Natural killer cell (primary cell): ENCODE data around the gene ATF5. TPM values are rescaled to one million over a fixed set of nuclear protein-coding genes. Genes with fewer than 3 reads are reported as not detected.
A peak's percentile ranks its signal among the peaks of the same experiment; 100 is the strongest.

Experiments
- ATAC-seq, 3 donors: fragments of 150-1000 bp in 2 of 3; fragments of 200-7000 bp in 1 of 3; cut with Tn5 transposase; 1 replicate in 1 of 3; 2 replicates in 2 of 3; pipeline ENCODE4 v1.10.0; 2021; ENCODE audit warnings: mild to moderate bottlenecking in 2 of 3, moderate library complexity in 2 of 3
- DNase-seq, 2 donors: peaks; one replicate each; pipeline versions ENCODE4 v3.0.0 to v3.0.0-alpha.2; 2013 to 2021; ENCODE audit warnings: mixed read lengths in 1 of 2
- H3K27ac ChIP-seq: one replicate; pipeline ENCODE4 v1.5.1; 2013; ENCODE audit warnings: mild to moderate bottlenecking, low read length
- H3K27me3 ChIP-seq: one replicate; pipeline ENCODE4 v1.6.1; 2013; ENCODE audit warnings: low read length; ENCODE audit not compliant: control insufficient read depth, insufficient read depth
- H3K36me3 ChIP-seq: one replicate; pipeline ENCODE4 v1.6.1; 2013; ENCODE audit warnings: low read length; ENCODE audit not compliant: control insufficient read depth, insufficient read depth
- H3K4me1 ChIP-seq: one replicate; pipeline ENCODE4 v1.6.1; 2013; ENCODE audit warnings: low read length; ENCODE audit not compliant: control insufficient read depth, insufficient read depth
- H3K4me3 ChIP-seq: one replicate; pipeline ENCODE4 v1.5.1; 2013; ENCODE audit warnings: low read length
- H3K9me3 ChIP-seq: one replicate; pipeline ENCODE4 v1.6.1; 2013; ENCODE audit warnings: low read length; ENCODE audit not compliant: control insufficient read depth, insufficient read depth
- H3K27ac Mint-ChIP-seq, 2 donors: one replicate each; pipeline ENCODE4 v1.8.0; 2022; ENCODE audit warnings: mild to moderate bottlenecking in 2 of 2, mixed read lengths in 2 of 2, moderate library complexity in 1 of 2
- H3K27me3 Mint-ChIP-seq, 2 donors: one replicate each; pipeline ENCODE4 v1.8.0; 2022; ENCODE audit warnings: low read depth in 2 of 2, mixed read lengths in 2 of 2
- H3K36me3 Mint-ChIP-seq: one replicate; pipeline ENCODE4 v1.8.0; 2022; ENCODE audit warnings: mixed read lengths
- H3K4me1 Mint-ChIP-seq, 2 donors: one replicate each; pipeline ENCODE4 v1.8.0; 2022; ENCODE audit warnings: mixed read lengths in 2 of 2
- H3K4me3 Mint-ChIP-seq: one replicate; pipeline ENCODE4 v1.8.0; 2022; ENCODE audit warnings: mild to moderate bottlenecking, moderate library complexity, mixed read lengths
- H3K9me3 Mint-ChIP-seq, 2 donors: one replicate each; pipeline ENCODE4 v1.8.0; 2022; ENCODE audit warnings: mixed read lengths in 2 of 2
- WGBS: methylation state at CpG from one replicate; pipeline ENCODE4 v1.1.7; 2013; ENCODE audit warnings: missing lambda C conversion rate; ENCODE audit not compliant: insufficient coverage; 5-methylcytosine and 5-hydroxymethylcytosine counted together
- intact Hi-C: fragments of 100-400 bp; cut with micrococcal nuclease; formaldehyde crosslinking; loops from one replicate; pipeline ENCODE4 v1.14.2; 2022
- total RNA-seq, 4 donors: library from RNA; stranded (reverse); fragments of 120-200 nt in 1 of 4; gene quantifications; one replicate each; pipeline versions ENCODE4 v1.2.3 to v1.2.4, GENCODE V29; 2013 to 2022
- TF ChIP-seq, protein P1 (sequence below): fragments of 200-600 bp; IDR thresholded peaks from one replicate; pipeline ENCODE4 v1.8.0; 2022; ENCODE audit warnings: antibody characterized with exemption

The ATF5 gene
- total RNA-seq, 3 donors from 2014 or later (not counting 1 experiment from before 2014, with no cell fraction given) = 11.7 to 15.4 (median 14.2) TPM

DNA sequence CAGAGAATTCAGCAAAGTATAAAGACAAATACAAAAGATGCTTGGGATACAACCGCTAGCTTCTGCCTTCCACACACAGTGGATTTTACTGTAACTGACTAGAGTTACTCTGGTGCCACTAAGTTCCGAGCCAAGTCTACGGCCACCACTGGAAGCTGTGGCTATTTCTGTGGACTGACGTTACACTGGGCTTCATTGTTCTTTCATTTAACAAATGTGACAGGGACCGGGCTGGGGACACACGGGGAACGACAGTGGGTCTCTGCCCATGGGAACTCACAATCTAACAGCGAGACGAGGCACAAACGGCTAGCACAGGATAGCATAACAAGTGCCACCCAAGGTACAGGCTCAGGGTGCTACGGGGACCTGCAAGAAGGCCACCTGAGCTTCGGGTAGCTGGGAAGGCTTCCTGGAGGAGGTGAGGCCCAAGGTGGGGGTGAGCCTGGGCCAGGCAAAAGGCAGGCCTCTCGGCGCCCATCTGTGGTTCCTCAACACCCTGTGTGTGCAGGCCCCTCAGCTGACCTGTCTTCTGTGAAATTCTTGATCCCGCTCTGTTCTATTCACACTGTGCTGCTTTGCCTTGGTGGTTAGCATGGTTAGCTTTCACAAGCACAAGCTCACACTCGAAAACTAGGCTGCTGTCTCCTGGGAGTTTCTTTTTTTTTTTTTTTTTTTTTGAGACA is 22.0 kb upstream of the ATF5 start:
- Histone ChIP-seq H3K9me3 (no peaks in the 10 kb centered on the region), H3K27ac (no peak overlapping the region), H3K4me1 (peaks cover 13% of the 10 kb centered on the region), H3K4me3 (no peak overlapping the region), H3K27me3 (no peaks in the 10 kb centered on the region), H3K36me3 (peaks cover 23% of the 10 kb centered on the region)
- intact Hi-C loops = no loop called here
- peaks cover 9 to 14% of the 10 kb centered on the region in 2 donors for H3K4me1 Mint-ChIP-seq
- H3K4me3 Mint-ChIP-seq = no peak overlapping the region
- H3K27me3 Mint-ChIP-seq = no peaks in the 10 kb centered on the region
- DNase-seq = no peak
- 94% methylated on average over 16 of the region's 16 CpGs for WGBS
- peak overlapping the region in 1 of 2 donors; percentile 24 for H3K27ac Mint-ChIP-seq
- no peaks in the 10 kb centered on the region for H3K9me3 Mint-ChIP-seq
- TF ChIP-seq, protein P1, sequence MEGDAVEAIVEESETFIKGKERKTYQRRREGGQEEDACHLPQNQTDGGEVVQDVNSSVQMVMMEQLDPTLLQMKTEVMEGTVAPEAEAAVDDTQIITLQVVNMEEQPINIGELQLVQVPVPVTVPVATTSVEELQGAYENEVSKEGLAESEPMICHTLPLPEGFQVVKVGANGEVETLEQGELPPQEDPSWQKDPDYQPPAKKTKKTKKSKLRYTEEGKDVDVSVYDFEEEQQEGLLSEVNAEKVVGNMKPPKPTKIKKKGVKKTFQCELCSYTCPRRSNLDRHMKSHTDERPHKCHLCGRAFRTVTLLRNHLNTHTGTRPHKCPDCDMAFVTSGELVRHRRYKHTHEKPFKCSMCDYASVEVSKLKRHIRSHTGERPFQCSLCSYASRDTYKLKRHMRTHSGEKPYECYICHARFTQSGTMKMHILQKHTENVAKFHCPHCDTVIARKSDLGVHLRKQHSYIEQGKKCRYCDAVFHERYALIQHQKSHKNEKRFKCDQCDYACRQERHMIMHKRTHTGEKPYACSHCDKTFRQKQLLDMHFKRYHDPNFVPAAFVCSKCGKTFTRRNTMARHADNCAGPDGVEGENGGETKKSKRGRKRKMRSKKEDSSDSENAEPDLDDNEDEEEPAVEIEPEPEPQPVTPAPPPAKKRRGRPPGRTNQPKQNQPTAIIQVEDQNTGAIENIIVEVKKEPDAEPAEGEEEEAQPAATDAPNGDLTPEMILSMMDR = no peak
- no peak for ATAC-seq
- no peaks in the 10 kb centered on the region for H3K36me3 Mint-ChIP-seq

DNA sequence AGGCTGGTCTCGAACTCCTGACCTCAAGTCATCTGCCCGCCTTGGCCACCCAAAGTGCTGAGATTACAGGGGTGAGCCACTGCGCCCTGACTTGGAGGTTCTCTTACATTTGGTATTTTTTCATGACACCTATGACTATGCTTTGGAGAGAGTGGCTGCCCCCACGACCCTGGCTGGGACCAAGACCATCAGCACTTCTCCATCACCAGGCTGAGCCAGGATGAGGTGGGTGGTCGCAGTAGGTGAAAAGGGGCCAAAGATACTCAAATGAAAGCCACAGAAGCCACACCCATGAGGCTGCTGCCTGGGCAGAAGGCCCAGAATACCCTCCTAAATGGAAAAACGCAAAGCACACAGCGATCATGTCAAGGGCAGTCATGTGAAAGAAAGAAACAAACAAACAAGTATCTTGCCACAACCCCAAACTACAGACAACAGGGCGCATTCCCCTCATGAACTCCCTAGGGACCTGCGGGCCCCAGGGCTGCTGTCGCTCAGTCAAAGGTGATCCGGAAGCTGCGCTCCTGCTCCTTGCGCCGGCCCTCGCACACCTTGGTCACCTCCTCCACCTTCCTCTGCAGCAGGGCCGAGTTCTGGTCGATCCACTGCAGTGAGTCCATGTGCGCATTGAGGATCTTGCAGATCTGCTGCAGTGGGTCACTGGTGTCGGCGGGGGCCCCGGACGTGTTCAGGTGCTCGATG is 21.1 kb upstream of the ATF5 start:
- intact Hi-C loops = no loop called here
- TF ChIP-seq, protein P1 = no peak
- no peak overlapping the region for H3K27ac ChIP-seq
- no peak overlapping the region for H3K4me3 ChIP-seq
- no peak overlapping the region for H3K4me3 Mint-ChIP-seq
- H3K27me3 Mint-ChIP-seq = no peaks in the 10 kb centered on the region
- no peak overlapping the region for H3K27ac Mint-ChIP-seq
- H3K4me1 Mint-ChIP-seq = peaks cover 9 to 15% of the 10 kb centered on the region in 2 donors
- H3K36me3 Mint-ChIP-seq = no peaks in the 10 kb centered on the region
- peaks cover 13% of the 10 kb centered on the region for H3K4me1 ChIP-seq
- peaks cover 26% of the 10 kb centered on the region for H3K36me3 ChIP-seq
- H3K9me3 Mint-ChIP-seq = no peaks in the 10 kb centered on the region
- ATAC-seq (no peak), DNase-seq (no peak)
- no peaks in the 10 kb centered on the region for H3K27me3 ChIP-seq
- no peaks in the 10 kb centered on the region for H3K9me3 ChIP-seq
- WGBS = 93% methylated on average over 22 of the region's 23 CpGs

DNA sequence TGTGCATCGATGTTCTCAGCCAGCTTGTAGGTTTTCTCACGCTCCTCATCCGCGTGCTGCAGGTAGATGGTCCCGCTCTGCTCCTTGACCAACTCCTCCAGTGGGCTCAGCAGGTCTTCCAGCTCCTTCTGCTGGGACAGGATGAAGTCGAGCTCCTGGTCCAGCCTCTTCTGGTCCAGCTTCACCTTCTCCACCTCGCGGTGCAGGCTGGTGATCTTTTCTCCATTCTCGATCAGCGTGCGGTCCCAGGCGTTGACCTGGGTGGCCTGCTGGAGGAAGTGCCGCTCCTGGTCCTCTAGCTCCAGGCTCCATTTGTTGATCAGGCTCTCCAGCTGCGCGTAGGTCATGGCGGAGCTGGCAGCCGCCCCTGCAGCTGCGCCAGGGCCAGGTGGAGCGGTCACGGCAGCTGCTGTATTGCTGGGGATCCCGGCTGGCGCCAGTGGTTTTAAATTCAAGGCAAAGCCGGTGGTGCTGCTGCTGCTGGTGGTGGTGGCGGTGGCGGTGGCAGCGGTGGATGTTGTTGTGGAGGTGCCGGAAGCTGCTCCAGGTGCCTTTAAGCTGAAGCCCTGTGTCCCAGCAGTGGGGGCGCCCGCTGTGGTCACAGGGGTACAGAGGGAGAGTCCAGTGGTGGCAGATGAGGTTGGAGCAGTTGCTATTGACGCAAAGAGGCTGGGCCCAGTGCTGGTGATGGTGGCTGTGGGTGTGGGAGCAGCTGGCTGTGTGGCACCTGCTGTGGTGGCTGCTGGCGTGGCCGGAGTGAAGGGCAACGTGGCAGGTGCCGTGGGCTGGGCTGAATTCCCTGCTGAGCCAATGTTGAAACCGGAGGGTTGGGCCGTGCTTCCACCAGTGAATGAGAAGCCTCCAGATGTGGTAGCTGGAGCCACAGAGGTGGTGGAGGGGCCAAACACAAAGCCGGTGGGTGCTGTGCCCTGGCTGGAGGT is 20.3 kb upstream of the ATF5 start:
- peaks cover 9 to 23% of the 10 kb centered on the region in 2 donors for H3K4me1 Mint-ChIP-seq
- peaks cover 33% of the 10 kb centered on the region for H3K36me3 ChIP-seq
- H3K9me3 Mint-ChIP-seq = no peaks in the 10 kb centered on the region
- no peaks in the 10 kb centered on the region for H3K9me3 ChIP-seq
- DNase-seq (no peak), ATAC-seq (no peak)
- no peaks in the 10 kb centered on the region for H3K36me3 Mint-ChIP-seq
- H3K27ac Mint-ChIP-seq = peak overlapping the region in 1 of 2 donors; percentile 21
- no peaks in the 10 kb centered on the region for H3K27me3 ChIP-seq
- WGBS = 97% methylated on average over 37 of the region's 37 CpGs
- TF ChIP-seq, protein P1 = no peak
- H3K27ac ChIP-seq = no peak overlapping the region
- H3K4me3 Mint-ChIP-seq = no peak overlapping the region
- no peaks in the 10 kb centered on the region for H3K27me3 Mint-ChIP-seq
- intact Hi-C loops = no loop called here
- H3K4me3 ChIP-seq = no peak overlapping the region
- H3K4me1 ChIP-seq = peaks cover 13% of the 10 kb centered on the region
